Activated CD4-positive, alpha-beta T cell treated with anti-CD3 and anti-CD28 coated beads, Interleukin-2, Interleukin-6, amounts not matched to agents 100 ng/mL and 50 ng/mL, durations not matched to agents 16 hours and 8 hours (primary cell): Measurements from ENCODE around the gene FAM20A.
"Not testable (repeated sequence)": the region's sequence is repeated elsewhere in the genome, so short reads cannot be mapped to it uniquely, and the experiment has no call there.

Source experiments
- DNase-seq: peaks from one replicate; pipeline ENCODE4 v3.0.0-alpha.2; 2020

FAM20A gene

GRCh38 chr17:68518063-68518815 lies 82.9 kb downstream of the FAM20A start:
- no peak for DNase-seq

DNA sequence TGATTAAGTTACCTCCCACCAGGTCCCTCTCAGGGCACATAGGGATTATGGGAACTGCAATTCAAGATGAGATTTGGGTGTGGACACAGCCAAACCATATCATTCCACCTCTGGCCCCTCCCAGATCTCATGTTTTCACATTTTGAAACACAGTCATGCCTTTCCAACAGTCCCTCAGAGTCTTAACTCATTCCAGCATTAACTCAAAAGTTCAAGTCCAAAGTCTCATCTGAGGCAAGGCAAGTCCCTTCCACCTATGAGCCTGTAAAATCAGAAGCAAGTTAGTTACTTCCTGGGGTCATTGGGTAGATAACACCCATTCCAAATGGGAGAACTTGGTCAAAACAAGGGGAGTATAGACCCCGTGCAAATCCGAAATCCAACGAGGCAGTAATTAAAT lies 83.6 kb downstream of the FAM20A start:
- DNase-seq = not testable (repeated sequence)

DNA sequence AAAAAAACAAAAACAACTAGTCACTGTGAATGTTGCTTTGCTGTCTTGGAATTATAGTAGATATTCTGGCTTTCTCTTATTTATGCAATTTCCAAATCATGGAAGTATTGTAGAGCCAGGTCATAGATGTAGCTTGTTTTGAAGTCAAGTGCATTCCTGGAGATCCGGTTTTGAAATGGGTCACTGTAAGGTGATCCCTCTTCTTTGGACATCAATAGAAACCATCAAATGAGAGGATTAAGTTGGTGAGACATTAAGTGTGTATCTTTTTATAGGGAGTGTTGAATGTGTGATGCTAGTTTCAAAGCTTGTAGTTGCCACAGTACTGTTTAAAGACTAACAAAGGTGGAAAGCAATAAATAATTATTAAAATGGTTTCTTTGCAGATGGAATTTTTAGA lies 84.4 kb downstream of the FAM20A start:
- DNase-seq = no peak

DNA sequence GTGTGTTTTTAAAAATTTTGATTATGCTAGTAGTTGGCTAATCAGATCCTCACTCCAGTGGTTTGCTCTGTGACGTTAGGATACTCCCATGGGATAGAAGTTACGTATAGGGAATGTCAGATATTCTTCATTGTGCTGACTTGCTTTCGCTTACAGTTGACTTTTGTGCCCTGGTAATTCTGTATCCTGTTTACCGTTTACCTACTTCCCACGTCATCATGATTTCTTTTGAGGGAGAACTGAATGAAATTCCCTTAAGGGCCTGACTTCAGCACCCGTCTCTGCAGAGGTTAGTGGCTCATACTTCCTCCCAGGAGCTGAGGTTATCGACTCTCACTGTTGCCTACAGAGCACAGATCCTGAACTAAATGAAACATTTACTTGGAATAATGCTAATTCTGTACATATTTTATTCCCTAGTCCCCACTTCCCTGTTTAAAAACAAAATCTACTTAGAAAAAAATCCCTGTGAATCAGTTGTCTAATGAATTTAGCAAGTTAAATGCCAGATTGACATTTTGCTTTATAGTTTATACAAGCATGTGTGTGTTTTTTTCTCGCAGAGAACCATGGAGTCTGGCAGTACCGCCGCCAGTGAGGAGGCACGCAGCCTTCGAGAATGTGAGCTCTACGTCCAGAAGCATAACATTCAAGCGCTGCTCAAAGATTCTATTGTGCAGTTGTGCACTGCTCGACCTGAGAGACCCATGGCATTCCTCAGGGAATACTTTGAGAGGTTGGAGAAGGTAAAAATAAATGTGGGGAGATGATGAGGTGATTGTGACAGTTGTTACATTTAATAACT lies 86.1 kb downstream of the FAM20A start:
- no peak for DNase-seq

- no peak for DNase-seq
Measured at GRCh38 chr17:68513932-68514331, 87.2 kb downstream of the FAM20A start.

DNA sequence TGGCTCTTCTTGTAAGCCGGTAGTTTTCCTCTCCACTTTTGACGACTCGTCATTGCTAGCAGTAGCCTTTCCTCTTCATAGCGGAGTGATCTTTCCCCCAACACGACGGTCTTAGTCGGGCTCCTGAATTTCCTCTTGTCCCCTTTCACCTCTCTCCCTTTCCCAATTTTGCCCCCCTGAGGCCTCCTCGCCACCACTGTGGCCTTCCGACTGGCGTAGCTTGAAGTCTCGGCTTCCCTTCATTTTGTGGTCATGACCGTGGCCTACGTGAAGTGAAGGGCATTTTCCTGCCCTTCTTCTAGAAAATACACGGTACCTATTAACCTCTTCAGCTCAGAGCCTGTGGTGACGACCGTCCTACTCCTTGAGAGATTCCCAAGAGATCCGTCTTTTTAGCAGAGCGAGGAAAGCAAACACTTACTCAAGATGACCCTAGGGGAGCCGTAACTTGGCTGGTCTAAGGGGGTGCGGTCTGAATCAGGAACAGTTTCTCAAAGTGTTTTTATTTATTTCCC lies 88.2 kb downstream of the FAM20A start:
- no peak for DNase-seq

- DNase-seq = peak; percentile 93
Measured at GRCh38 chr17:68512247-68512959, 88.8 kb downstream of the FAM20A start, which contains the start of gene PRKAR1A. Gene PRKAR1A, plus strand, starts transcription at chr17:68512430. Its CDS starts 2,970 bp downstream, at chr17:68515400.

DNA sequence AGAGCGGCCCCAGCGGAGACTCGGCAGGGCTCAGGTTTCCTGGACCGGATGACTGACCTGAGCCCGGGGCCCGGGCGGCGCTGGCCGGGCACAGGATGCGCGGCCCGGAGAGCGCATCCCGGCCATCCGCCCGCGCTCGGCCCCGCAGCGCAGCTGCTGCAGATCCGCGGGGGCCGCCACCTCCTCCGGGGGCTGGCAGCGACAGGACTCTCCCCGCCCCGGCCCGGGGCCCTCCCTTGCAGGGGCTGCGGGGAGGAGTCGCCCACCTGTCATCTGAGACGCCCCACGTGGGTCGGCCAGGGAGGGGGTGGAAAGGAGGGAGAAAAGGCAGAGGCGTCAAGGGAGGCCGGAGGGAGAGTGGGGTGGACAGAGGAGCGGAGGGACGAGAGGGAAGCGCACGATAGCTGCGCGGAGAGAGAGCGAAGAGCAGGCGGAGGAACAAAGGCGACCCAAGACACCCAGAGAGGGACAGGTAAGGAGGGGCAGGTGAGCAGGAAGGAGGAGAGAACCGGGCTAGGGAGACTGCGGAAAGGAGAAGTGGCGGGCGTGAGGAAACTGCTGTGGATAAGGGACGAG lies 89.4 kb downstream of the FAM20A start:
- peak; percentile 53 for DNase-seq

GRCh38 chr17:68511254-68511670 lies 89.9 kb downstream of the FAM20A start:
- no peak for DNase-seq

DNA sequence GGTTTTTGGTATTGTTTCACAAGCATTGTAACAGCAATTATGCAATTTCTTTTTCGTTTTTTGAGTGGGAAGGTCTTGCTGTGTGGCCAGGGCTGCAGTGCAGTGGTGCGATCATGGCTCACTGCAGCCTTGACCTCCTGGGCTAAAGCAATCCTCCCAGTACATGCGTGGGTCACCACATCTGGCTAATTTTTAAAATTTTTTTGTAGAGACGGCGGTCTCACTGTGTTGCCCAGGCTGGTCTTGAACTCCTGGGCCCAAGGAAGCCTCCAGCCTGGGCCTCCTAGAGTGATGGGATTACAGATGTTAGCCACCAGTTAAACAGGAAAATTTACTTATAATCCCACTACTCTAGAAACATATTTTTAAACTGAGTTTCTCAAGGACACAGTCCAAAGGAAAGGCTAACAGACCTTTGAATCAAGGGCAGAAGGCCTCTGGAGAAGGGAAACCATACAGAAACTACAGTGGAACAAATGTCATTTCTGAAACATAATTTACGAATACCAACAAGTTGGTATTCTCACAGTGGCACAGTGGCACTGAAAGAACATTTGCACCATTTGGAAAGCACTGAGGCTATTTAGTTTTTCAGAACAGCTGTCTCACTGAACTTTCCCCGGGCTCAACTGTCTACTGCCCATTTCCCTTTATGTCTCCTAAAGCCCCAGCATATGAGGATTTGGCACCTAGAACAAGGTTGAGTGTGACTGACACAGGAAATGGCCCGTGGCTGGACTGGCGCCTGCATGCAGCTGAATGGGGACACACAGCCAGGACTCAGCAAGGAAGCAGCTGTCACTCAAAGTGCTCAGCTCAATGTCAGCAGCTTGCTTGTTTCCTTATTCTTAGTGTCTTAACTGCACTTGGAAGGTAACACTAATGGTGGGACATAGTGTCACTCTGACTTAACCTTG lies 91.8 kb downstream of the FAM20A start:
- DNase-seq = peak; percentile 27

GRCh38 chr17:68507576-68507975 lies 93.6 kb downstream of the FAM20A start:
- DNase-seq = no peak

DNA sequence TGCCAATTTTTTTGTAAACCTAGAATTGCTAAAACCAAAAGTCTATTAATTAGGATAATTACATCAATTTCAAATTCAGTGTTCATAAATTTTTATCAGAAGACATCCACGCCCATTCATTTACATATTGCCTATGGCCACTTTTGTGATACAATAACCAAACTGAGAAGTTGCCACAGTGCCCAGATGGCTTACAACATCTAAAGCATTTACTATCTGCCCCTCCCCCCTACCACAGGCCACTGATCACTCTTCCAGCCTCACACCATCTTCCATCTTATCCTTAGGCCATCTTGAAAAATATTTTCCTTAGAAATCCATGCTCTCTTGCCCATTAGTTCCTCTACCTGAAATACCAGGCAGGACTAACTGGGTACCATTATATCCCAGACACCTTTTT lies 95.2 kb downstream of the FAM20A start:
- DNase-seq = no peak

DNA sequence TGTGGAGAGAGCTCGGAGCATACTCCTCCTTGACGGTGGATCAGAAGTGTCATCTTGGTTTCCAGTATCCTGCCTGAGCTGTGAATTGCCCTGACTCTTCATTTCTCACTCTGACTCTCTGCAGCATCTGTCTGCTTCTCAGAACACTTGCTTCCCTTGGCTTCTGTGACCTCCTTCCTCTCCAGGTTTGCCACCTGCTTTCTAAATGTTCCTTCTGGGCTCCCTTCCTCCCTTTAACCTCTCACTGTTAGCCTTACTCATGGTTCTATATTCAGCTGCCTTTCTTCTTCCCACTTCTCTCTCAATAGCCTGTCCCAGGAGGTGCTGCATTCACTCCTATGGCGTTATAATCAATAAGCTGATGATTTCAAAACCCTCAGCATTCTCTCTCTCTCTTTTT lies 100.1 kb downstream of the FAM20A start:
- no peak for DNase-seq

DNA sequence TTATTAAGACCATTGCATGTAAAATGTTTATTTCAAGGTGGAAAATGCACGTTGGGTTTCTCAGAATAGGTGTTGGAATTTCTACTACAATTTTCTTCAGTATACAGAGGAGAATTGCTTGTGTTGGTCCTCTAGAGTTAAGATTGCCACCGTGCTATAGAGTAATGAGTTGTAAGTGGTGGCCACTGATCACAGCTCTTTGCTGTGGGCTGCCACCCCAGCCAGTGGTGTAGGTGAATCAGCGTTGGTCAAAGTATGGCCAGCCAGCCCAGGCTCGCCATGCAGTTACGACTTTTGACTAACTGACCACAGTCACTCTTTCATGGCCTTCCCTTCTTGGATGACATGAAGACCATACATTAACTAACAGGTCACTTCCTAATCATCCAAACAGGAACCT lies 101.6 kb downstream of the FAM20A start:
- no peak for DNase-seq

DNA sequence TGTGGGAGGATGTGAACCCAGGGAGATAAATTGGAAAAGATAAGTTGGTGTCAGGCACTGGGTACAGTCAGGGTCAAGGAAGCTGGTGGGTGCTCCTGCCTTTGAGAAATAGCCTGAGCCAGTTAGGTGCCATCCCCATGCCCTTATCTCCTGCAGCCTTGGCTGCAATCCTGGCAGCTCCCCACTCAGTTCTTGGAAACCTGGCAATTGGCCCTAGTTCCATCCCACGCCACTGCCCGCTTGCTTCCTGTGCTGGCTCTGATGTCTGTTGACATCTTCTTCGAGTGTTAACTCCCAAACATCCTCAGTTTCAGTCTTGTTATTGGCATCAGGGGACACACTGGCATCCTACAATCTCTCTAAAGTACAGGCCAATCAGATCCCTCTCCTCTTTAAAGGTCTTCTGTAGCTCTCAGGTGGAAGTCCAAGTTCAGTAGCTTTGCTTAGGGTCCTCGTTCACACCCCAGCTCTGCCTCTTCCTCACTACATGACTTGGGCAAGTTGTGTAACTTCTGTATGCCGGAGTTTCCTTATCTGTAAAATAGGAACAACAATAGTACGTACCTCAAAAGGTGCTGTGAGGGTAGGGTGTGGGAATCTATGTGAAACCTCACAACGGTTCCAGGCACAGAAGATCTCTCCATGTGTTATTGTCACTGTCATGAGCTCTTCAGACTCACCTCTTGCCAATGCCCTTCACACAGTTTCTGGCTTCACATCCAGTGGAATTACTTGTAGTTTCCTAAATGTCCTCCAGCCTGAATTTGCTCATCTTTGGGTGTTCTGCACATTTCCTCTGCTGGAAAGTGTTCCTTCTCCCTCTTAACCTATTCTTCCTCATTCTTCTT lies 102.5 kb downstream of the FAM20A start:
- DNase-seq = no peak

- DNase-seq = peak; percentile 70
Measured at GRCh38 chr17:68497885-68498319, 103.3 kb downstream of the FAM20A start.

DNA sequence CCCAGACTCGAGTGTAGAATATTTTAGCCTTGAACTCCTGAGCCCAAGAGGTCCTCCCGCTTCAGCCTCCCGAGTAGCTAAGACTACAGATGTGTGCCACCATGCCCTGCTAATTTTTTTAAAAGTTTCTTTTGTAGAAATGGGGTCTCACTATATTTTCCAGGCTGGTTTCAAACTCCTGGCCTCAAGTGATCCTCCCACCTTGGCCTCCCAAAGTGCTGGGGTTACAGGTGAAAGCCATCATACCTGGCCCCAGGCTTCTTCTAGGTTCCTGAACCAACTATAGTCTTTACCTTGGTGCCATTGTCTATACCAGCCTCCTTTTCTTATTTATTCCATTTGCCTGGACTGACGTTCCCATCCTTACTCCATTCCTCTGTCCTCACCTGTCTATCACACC lies 106.1 kb downstream of the FAM20A start:
- no peak for DNase-seq

DNA sequence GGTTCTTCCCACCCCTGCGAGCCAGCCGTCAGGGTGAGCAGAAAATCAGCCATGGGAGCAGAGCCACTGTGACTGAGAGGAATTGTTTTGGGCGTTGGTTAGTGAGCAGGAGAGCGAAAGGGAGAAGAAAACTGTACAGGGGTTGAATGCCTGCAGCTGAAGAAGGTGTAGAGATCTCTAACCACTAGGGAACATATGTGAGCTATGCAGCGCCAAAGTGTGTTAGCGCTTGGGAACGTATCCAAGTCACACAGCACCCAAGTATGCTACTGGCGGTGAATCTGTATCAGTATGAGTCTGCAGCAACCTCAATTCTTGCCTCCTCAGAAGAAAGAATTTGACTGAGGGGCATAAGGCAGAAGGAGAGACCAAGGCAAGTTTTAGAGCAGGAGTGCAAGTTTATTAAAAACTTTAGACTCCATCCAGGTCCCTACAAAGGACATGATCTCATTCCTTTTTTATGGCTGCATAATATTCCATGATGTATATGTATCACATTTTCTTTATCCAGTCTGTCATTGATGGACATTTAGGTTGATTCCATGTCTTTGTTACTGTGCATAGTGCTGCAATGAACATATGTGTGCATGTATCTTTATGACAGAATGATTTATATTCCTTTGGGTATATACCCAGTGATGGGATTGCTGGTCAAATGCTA lies 108.6 kb downstream of the FAM20A start:
- DNase-seq = not testable (repeated sequence)

DNA sequence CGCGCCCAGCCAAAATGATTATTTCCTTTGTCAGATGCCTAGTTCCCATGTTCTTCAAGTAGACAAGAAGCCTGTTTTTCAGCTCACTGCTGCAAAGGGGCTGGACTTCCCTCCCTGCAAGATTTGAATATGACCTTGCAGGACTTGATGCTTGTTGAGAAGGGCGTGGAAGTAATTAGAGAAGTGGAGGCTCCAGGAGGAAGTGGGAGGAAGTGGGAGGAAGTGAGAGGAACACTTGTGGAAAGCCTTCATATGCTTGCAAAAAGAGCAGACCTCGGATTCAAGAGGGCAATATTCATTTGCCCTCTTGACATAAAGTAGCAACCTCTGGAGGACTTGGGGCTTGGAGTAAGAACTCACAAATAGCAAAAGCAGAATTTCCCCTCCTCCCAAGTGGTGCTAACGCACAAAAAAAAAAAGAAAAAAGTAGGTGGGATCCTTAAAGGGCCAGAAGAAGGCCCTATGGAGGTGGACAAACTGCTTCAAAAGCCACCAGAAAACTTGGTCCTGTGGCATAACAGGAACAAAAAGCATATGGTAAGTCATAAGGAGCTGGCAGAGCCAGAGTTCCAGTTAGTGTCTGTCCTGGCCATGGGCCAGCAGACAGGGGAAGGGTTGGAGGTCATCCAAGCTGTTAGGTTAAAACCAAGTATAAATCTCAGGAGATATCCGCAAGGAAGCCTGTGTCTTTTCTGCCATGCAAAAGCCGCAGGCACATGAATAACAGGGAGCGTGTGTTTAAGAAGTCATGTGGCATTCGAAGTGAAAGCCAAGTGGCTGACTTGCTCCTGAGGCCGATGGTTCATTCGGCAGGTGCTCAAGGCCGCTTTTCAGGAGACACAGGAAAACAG lies 109.6 kb downstream of the FAM20A start:
- DNase-seq = no peak
